GM12878 (cell line): ENCODE data around the gene PCDHGB2.

ENCODE experiments used
- CBFB ChIP-seq: IDR thresholded peaks from 2 replicates; pipeline ENCODE4 v1.6.1; 2016; ENCODE audit warnings: antibody characterized with exemption, low read depth
- EZH2 ChIP-seq: IDR thresholded peaks from 2 replicates; pipeline ENCODE4 v1.6.1; 2012; ENCODE audit warnings: low read depth, mild to moderate bottlenecking, control low read depth, inconsistent platforms, low read length, borderline replicate concordance; ENCODE audit not compliant: control insufficient read depth
- GABPA ChIP-seq: IDR thresholded peaks from 2 replicates; pipeline ENCODE4 v1.6.1; 2014; ENCODE audit warnings: antibody characterized with exemption, low read depth, mild to moderate bottlenecking, inconsistent platforms
- MYC ChIP-seq: IDR thresholded peaks from 2 replicates; pipeline ENCODE4 v1.6.1; 2011; ENCODE audit warnings: mild to moderate bottlenecking, low read length, moderate library complexity, inconsistent platforms; ENCODE audit not compliant: insufficient read depth, insufficient replicate concordance, insufficient read length, severe bottlenecking
- NBN ChIP-seq: fragments of 450-650 bp; IDR thresholded peaks from 2 replicates; pipeline ENCODE4 v1.6.1; 2016
- POU2F2 ChIP-seq: IDR thresholded peaks from 3 replicates; pipeline ENCODE4 v1.6.1; 2011; ENCODE audit warnings: low read depth, mild to moderate bottlenecking, low read length, borderline replicate concordance
- RBBP5 ChIP-seq: fragments of 200-600 bp; sonication (generic); conservative IDR thresholded peaks from 2 replicates; pipeline ENCODE4 v1.6.1; 2016
- SUPT20H ChIP-seq: IDR thresholded peaks from 2 replicates; pipeline ENCODE4 v1.6.1; 2011; ENCODE audit warnings: low read depth, mild to moderate bottlenecking, low read length, moderate library complexity, borderline replicate concordance; ENCODE audit not compliant: control insufficient read depth
- TF ChIP-seq, protein P1 (sequence below): IDR thresholded peaks from 2 replicates; pipeline ENCODE4 v1.6.1; 2011; ENCODE audit warnings: low read depth, low read length, improper control_type of control experiment, borderline replicate concordance
- TF ChIP-seq, protein P2 (sequence below): IDR thresholded peaks from 2 replicates; pipeline ENCODE4 v1.6.1; 2012; ENCODE audit warnings: mild to moderate bottlenecking, low read depth, low read length
- TF ChIP-seq, protein P3 (sequence below), 3 experiments: IDR thresholded peaks in 2 of 3; conservative IDR thresholded peaks in 1 of 3; 2 replicates each; pipeline ENCODE4 v1.5.1; 2011; ENCODE audit warnings: low read depth in 3 of 3, low read length in 3 of 3, mild to moderate bottlenecking in 3 of 3, control low read depth in 2 of 3, moderate library complexity in 2 of 3, inconsistent platforms in 1 of 3, mixed read lengths in 1 of 3; ENCODE audit not compliant: control insufficient read depth in 2 of 3, insufficient read depth in 1 of 3; ENCODE audit errors: extremely low read depth in 1 of 3
- TF ChIP-seq, protein P4 (sequence below): IDR thresholded peaks from 2 replicates; pipeline ENCODE4 v1.6.1; 2012; ENCODE audit warnings: low read depth, low read length, improper control_type of control experiment
- TF ChIP-seq, protein P5 (sequence below): IDR thresholded peaks from 2 replicates; pipeline ENCODE4 v1.6.1; 2012; ENCODE audit warnings: low read length, inconsistent platforms
- TF ChIP-seq, protein P6 (sequence below): fragments of 450-650 bp; IDR thresholded peaks from 2 replicates; pipeline ENCODE4 v1.6.1; 2018; ENCODE audit warnings: borderline replicate concordance, mild to moderate bottlenecking; ENCODE audit not compliant: partially characterized antibody

DNA sequence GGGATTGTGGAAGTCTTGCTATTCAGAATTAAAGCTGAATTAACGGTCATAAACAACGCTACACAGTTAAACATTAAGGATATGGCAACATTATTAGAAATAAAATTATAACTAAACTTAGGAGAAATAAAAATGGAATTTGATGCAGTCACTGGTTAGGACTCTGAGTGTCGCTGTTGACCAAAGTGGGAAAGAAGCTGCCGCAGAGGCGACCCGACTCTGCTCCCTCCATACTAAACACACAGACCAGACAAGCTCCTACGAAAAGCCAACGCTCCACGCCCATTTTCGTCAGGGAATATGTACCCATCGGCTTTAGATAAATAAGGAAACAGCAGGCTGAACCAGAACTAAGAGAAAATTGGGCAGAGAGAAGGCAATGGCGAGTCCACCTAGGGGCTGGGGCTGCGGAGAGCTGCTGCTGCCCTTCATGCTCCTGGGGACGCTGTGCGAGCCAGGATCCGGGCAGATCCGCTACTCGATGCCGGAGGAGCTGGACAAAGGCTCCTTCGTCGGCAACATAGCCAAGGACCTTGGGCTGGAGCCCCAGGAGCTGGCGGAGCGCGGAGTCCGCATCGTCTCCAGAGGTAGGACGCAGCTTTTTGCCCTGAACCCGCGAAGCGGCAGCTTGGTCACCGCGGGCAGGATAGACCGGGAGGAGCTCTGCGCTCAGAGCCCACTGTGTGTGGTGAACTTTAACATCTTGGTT lies 4.3 kb downstream of the PCDHGB2 start, which contains the start of gene PCDHGA5:
- TF ChIP-seq, protein P1, sequence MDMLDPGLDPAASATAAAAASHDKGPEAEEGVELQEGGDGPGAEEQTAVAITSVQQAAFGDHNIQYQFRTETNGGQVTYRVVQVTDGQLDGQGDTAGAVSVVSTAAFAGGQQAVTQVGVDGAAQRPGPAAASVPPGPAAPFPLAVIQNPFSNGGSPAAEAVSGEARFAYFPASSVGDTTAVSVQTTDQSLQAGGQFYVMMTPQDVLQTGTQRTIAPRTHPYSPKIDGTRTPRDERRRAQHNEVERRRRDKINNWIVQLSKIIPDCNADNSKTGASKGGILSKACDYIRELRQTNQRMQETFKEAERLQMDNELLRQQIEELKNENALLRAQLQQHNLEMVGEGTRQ: no peak
- TF ChIP-seq RBBP5 (no peak), EZH2 (no peak), CBFB (no peak), SUPT20H (no peak), POU2F2 (no peak), GABPA (no peak), MYC (no peak), NBN (no peak)
- TF ChIP-seq, protein P2, sequence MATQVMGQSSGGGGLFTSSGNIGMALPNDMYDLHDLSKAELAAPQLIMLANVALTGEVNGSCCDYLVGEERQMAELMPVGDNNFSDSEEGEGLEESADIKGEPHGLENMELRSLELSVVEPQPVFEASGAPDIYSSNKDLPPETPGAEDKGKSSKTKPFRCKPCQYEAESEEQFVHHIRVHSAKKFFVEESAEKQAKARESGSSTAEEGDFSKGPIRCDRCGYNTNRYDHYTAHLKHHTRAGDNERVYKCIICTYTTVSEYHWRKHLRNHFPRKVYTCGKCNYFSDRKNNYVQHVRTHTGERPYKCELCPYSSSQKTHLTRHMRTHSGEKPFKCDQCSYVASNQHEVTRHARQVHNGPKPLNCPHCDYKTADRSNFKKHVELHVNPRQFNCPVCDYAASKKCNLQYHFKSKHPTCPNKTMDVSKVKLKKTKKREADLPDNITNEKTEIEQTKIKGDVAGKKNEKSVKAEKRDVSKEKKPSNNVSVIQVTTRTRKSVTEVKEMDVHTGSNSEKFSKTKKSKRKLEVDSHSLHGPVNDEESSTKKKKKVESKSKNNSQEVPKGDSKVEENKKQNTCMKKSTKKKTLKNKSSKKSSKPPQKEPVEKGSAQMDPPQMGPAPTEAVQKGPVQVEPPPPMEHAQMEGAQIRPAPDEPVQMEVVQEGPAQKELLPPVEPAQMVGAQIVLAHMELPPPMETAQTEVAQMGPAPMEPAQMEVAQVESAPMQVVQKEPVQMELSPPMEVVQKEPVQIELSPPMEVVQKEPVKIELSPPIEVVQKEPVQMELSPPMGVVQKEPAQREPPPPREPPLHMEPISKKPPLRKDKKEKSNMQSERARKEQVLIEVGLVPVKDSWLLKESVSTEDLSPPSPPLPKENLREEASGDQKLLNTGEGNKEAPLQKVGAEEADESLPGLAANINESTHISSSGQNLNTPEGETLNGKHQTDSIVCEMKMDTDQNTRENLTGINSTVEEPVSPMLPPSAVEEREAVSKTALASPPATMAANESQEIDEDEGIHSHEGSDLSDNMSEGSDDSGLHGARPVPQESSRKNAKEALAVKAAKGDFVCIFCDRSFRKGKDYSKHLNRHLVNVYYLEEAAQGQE: no peak
- TF ChIP-seq, protein P3, sequence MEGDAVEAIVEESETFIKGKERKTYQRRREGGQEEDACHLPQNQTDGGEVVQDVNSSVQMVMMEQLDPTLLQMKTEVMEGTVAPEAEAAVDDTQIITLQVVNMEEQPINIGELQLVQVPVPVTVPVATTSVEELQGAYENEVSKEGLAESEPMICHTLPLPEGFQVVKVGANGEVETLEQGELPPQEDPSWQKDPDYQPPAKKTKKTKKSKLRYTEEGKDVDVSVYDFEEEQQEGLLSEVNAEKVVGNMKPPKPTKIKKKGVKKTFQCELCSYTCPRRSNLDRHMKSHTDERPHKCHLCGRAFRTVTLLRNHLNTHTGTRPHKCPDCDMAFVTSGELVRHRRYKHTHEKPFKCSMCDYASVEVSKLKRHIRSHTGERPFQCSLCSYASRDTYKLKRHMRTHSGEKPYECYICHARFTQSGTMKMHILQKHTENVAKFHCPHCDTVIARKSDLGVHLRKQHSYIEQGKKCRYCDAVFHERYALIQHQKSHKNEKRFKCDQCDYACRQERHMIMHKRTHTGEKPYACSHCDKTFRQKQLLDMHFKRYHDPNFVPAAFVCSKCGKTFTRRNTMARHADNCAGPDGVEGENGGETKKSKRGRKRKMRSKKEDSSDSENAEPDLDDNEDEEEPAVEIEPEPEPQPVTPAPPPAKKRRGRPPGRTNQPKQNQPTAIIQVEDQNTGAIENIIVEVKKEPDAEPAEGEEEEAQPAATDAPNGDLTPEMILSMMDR (IDR thresholded peaks at IDR 0.05 in 2 of 3, conservative IDR thresholded peaks at IDR 0.05 in 1 of 3; ENCODE audit: control insufficient read depth in 2 of 3, extremely low read depth in 1 of 3, insufficient read depth in 1 of 3, low read depth in 3 of 3, low read length in 3 of 3): no peak
- TF ChIP-seq, protein P4, sequence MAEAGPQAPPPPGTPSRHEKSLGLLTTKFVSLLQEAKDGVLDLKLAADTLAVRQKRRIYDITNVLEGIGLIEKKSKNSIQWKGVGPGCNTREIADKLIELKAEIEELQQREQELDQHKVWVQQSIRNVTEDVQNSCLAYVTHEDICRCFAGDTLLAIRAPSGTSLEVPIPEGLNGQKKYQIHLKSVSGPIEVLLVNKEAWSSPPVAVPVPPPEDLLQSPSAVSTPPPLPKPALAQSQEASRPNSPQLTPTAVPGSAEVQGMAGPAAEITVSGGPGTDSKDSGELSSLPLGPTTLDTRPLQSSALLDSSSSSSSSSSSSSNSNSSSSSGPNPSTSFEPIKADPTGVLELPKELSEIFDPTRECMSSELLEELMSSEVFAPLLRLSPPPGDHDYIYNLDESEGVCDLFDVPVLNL: no peak
- TF ChIP-seq, protein P5, sequence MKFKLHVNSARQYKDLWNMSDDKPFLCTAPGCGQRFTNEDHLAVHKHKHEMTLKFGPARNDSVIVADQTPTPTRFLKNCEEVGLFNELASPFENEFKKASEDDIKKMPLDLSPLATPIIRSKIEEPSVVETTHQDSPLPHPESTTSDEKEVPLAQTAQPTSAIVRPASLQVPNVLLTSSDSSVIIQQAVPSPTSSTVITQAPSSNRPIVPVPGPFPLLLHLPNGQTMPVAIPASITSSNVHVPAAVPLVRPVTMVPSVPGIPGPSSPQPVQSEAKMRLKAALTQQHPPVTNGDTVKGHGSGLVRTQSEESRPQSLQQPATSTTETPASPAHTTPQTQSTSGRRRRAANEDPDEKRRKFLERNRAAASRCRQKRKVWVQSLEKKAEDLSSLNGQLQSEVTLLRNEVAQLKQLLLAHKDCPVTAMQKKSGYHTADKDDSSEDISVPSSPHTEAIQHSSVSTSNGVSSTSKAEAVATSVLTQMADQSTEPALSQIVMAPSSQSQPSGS: no peak
- TF ChIP-seq, protein P6, sequence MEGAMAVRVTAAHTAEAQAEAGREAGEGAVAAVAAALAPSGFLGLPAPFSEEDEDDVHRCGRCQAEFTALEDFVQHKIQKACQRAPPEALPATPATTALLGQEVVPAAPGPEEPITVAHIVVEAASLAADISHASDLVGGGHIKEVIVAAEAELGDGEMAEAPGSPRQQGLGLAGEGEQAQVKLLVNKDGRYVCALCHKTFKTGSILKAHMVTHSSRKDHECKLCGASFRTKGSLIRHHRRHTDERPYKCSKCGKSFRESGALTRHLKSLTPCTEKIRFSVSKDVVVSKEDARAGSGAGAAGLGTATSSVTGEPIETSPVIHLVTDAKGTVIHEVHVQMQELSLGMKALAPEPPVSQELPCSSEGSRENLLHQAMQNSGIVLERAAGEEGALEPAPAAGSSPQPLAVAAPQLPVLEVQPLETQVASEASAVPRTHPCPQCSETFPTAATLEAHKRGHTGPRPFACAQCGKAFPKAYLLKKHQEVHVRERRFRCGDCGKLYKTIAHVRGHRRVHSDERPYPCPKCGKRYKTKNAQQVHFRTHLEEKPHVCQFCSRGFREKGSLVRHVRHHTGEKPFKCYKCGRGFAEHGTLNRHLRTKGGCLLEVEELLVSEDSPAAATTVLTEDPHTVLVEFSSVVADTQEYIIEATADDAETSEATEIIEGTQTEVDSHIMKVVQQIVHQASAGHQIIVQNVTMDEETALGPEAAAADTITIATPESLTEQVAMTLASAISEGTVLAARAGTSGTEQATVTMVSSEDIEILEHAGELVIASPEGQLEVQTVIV: no peak
